Measurements from ENCODE around the gene LPAR3. TPM values are rescaled to one million over a fixed set of nuclear protein-coding genes. Genes with fewer than 3 reads are reported as not detected.
A peak's percentile ranks its signal among the peaks of the same experiment; 100 is the strongest.
"Not testable (repeated sequence)": the region's sequence is repeated elsewhere in the genome, so short reads cannot be mapped to it uniquely, and the experiment has no call there.

Gene LPAR3
- total RNA-seq, 1 donor from 2014 or later: 4.7 TPM

DNA sequence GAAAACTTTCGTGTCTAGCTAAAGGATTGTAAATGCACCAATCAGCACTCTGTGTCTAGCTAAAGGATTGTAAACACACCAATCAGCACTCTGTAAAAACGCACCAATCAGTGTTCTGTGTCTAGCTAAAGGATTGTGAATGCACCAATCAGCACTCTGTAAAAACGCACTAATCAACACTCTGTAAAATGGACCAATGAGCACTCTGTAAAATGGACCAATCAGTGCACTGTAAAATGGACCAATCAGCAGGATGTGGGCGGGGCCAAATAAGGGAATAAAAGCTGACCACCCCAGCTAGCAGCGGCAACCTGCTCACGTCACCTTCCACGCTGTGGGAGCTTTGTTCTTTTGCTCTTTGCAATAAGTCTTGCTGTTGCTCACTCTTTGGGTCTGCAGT is 9.7 kb upstream of the LPAR3 start:
- not testable (repeated sequence) for DNase-seq

DNA sequence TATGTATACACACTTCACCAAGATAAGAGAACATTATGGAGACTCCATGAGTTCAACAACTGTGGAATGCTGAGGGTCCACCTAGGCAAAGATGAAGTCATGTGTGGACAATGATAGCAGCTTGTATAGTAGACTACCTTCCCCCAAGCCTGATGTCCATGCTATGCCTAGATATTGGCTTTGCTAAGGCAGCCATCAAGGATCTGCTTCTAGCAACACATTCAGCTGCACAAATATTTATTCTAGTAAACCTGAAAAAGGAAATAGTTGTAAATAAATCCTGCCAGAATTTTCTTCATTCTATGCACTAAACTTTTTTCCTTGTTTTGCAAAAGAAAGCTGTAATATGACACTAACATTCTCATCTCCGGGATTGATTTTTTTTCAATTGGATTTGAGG is 7.0 kb upstream of the LPAR3 start:
- DNase-seq: peak; percentile 8

DNA sequence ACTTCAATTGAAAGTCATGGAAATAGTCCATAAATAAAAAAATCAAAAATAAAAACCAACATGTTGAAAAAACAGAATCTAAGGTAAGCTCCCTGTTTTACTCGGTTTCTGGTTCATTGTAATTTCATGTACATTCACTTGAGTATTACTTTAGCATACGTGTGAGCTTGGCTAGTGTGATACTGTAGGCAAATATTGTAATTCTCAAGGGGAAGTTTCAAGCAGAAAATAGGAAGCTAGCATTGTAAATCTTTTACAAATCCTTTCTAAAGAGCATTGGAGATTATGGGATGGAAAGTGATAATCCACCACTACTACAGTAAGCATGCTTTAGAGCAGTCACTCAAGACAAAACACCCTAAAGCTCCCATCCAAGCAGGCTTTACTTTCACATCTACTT is 3.3 kb upstream of the LPAR3 start:
- no peak for DNase-seq

DNA sequence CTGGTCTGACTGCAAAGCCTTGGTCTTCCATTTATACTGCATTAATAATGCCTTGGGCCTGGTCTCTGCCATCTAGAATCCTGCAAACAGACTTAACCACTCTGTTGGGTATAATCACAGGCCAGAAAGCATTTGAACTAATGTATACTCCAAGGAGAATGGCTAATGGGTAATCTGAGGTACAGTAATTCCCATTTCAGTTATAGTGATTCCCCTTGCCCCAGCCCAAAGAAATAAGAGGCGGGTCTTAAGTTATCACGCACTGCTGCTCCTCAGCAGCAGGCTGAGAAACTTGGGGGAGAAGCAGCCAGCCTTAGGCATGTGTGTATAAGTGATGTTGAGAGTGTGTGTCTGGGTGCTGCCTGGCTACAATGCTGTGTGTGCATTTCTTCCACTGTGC is 2.4 kb downstream of the LPAR3 start:
- DNase-seq: no peak

DNA sequence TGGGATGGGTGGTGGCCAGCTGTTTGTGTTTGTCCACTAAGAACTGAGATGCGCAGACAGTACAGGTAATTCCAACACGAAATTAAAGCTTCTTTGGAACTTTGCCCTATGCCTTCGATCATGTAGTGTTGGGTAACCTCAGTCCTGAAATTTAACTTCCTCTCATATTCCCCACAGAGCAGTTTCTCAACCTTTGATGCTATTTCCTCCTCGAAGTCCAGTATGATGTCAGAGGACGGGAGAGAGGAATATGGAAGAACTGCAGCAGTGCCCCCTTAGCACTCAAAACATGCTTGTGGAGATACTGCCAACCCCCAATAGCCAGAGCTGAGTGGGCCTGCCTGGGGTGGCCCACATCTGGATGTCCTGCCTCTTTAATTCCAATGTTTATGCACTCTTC is 3.6 kb downstream of the LPAR3 start:
- DNase-seq: no peak

DNA sequence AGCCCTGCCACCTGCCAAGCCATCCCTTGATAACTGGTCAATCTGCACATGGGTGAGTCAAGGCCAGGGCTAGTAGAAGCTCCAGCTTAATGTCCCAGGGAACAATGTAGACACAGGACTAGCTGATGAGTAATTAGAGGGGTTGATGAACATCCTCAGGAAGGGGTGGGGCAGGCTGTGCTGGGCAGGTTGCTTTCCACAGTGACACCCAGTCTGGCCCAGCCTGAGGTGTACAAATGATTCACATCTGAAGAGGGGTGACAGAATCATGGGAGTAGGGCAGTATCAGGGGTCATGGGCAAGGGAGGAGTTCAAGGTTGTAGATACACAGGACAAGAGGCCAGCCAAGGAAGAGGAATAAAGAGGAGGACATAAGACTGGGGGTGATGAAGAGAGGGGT is 4.3 kb downstream of the LPAR3 start:
- no peak for DNase-seq

- no peak for DNase-seq
These were observed 5.6 kb downstream of the LPAR3 start for GRCh38 chr1:84887261-84887934.

GRCh38 chr1:84885469-84885868 is 7.5 kb downstream of the LPAR3 start:
- DNase-seq: no peak

GRCh38 chr1:84884671-84885389 is 8.2 kb downstream of the LPAR3 start:
- DNase-seq: no peak

DNA sequence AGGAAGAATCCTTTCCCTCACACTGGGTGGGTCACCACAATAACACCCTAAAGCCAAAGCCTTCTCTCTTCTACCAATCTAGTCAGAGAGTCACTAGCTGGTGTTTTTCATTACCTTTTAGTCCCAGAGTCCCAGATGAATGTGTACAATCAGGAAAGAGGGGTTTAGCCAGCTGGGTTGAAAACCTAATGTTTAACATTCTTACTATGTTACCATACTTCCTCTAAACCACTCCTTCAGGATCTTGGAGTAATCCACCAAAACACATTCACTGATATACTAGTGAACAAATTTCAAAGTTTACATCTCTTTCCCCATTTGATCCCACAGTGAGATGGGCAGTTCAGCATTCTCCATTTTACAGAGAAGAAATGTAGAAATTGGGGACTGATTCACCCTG is 9.7 kb downstream of the LPAR3 start:
- DNase-seq: no peak

DNA sequence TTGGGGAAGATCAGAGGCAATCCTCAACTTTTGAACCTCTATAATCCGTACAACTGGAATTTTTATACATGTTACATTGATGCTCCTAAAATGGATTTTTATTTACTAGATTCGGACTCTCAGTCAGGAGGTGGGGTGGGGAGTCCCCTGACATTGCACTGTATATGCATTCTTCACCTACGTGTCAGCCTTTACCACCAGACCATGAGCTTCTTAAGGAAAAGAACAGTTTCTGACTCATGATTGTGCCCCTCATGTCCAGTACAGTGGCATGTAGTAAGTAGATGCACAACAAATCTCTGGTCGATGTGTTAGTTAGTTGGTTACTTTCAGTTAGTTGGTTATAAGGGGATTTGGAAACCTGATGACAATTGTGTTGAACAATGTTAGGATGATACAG is 15.4 kb downstream of the LPAR3 start:
- DNase-seq: no peak

DNA sequence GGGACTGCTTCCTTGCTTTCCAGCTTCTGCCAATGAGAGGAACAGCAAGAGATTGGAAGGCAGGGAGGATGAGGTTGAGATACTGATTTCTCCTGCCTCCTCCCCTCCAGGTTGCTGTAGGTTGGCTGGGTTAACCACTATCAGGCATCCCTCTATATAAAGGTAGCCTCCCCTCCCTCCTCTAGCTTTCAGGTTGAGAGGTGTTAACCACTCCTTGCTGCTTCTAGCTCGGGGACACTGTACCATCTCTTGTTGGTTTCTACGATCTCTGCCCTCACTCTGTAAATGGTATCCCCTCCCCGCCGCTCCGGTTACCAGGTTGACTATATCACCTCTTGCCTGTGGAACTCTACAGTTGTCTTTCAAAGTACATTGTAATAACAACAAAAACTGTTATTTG is 16.7 kb downstream of the LPAR3 start:
- no peak for DNase-seq

GRCh38 chr1:84873366-84873765 is 19.6 kb downstream of the LPAR3 start:
- no peak for DNase-seq

DNA sequence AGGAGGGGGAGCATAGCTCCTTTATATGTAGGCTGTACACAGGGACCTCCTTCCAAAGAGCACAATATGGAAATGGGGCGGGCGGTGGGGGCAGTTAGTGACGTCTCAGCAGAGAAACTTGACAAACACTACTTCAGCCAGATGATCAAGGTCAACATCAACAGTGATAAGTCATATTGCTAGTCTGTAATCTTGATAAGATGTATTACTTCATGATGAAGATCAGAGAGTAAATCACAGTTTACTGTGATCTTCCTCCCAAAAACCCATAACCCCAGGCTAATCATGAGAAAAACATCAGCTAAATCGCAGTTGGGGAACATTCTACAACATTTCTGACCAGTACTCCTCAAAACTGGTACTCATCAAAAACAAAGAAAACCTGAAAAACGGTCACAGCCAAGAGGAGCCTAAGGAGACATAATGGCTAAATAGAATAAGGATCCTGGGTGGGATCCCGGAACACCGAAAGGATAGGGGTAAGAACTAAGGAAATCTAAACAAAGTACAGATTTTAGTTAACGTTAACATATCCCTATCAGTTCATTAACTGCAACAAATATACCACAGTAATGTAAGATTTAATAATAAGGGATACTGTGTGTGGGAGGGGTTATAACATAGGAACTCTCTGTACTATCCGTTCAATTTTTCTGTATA is 20.2 kb downstream of the LPAR3 start:
- no peak for DNase-seq

DNA sequence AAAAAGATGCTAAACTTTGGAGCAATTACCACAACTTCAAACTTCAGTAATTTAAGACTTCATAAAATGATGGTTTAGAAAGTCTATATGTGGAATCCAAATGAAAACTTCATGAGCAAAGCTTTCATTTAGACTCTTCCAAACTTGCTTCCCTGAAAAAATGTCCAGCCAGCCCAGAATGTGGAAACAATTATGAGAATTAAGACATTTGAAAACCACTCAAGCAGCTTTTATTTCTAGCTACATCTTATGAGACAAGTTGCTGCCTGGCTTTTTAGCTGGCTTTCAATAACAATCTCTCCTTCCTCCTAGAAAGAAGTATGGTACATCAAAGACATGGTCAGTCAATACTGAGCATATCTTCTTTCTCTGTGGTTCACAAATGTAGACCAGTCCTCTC is 21.8 kb downstream of the LPAR3 start:
- DNase-seq: peak; percentile 43

DNA sequence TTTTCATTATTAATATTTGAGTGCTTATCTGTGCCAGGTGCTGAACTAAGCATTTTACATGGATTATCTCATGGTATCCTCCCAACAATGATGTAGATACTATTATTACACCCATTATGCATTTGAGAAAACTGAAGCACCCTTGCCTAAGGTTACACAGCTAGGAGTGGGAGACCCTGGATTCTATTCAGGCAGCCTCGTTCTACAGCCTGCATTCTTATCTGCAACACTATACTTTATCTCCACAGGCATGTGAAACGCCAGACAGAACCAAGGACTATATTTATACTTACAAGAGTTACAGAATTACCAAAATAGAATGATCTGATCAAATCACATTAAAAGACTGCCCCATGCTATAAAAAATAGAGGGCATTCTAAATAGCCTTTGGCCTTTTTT is 22.4 kb downstream of the LPAR3 start:
- no peak for DNase-seq

- DNase-seq: no peak
These were observed 23.3 kb downstream of the LPAR3 start for GRCh38 chr1:84869720-84870119.

DNA sequence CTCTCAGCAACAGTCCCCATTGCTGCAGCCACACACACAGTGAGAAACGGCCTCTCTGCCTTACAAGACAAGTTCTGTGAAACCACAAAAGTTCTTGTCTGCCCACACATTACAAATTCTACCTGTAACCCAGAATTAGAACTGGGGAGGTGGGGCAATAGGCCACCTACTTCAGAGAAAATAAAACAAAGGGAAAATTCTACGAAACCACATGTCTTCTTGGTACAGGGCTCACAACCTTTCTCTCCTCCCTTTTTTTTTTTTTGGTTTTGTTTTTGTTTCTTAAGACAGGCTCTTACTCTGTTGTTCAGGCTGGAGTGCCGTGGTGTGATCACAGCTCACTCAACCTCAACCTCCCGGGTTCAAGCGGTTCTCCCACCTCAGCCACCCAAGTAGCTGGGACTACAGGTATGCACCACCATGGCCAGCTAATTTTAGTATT is 30.2 kb downstream of the LPAR3 start:
- DNase-seq: no peak

GRCh38 chr1:84861988-84862644 is 30.9 kb downstream of the LPAR3 start:
- DNase-seq: no peak

- DNase-seq: no peak
These were observed 31.5 kb downstream of the LPAR3 start for GRCh38 chr1:84861516-84861915.

- DNase-seq: no peak
These were observed 33.1 kb downstream of the LPAR3 start for GRCh38 chr1:84859866-84860265.

- DNase-seq: no peak
These were observed 35.1 kb downstream of the LPAR3 start for GRCh38 chr1:84857906-84858305.

GRCh38 chr1:84856726-84857270 is 36.2 kb downstream of the LPAR3 start:
- DNase-seq: no peak

Data from tongue (tissue), 2 donors.